Mammary epithelial cell (primary cell): ENCODE data around the gene PLEKHA5.

Experiments
- EZH2 ChIP-seq: IDR thresholded peaks from 2 replicates; pipeline ENCODE4 v1.6.1; 2012; ENCODE audit warnings: low read length, inconsistent platforms, borderline replicate concordance
- TF ChIP-seq, protein P1 (sequence below), 2 donors: IDR thresholded peaks in 1 of 2; conservative IDR thresholded peaks in 1 of 2; 2 replicates each; pipeline ENCODE4 v1.5.1; 2011 to 2012; ENCODE audit warnings: inconsistent platforms in 2 of 2, low read length in 2 of 2, mild to moderate bottlenecking in 2 of 2, control low read depth in 1 of 2, low read depth in 1 of 2; ENCODE audit not compliant: insufficient read depth in 1 of 2; ENCODE audit errors: extremely low read depth in 1 of 2

DNA sequence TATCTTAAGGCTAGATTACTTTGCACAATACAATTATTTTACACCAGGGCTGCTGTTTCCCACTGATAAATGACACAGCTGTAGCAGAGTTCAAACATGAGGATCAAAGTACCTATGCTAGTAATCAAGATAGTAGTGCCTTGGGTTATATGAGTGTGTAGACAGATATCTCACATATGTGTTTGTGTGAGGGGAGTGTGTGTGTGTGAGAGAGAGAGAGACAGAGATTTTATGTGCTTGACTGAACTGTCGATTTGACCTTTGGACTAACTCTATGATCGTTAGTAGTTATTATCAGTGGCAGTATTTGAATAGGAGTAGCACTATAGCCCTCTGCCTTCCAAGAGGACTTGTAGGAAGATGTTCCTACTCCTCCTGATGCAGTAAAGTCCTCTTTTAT is 15.5 kb downstream of the PLEKHA5 start:
- TF ChIP-seq, protein P1, sequence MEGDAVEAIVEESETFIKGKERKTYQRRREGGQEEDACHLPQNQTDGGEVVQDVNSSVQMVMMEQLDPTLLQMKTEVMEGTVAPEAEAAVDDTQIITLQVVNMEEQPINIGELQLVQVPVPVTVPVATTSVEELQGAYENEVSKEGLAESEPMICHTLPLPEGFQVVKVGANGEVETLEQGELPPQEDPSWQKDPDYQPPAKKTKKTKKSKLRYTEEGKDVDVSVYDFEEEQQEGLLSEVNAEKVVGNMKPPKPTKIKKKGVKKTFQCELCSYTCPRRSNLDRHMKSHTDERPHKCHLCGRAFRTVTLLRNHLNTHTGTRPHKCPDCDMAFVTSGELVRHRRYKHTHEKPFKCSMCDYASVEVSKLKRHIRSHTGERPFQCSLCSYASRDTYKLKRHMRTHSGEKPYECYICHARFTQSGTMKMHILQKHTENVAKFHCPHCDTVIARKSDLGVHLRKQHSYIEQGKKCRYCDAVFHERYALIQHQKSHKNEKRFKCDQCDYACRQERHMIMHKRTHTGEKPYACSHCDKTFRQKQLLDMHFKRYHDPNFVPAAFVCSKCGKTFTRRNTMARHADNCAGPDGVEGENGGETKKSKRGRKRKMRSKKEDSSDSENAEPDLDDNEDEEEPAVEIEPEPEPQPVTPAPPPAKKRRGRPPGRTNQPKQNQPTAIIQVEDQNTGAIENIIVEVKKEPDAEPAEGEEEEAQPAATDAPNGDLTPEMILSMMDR (conservative IDR thresholded peaks at IDR 0.05 in 1 of 2, IDR thresholded peaks at IDR 0.05 in 1 of 2; ENCODE audit: extremely low read depth in 1 of 2, insufficient read depth in 1 of 2, low read depth in 1 of 2, low read length in 2 of 2), result no peak
- no peak for TF ChIP-seq EZH2
